Measurements from ENCODE around the gene SMPDL3B.

- TF ChIP-seq POLR2AphosphoS5 (IDR thresholded peaks at IDR 0.05): no peak
- no peak for TF ChIP-seq CTCF (IDR thresholded peaks at IDR 0.05)
- TF ChIP-seq POLR2A (IDR thresholded peaks at IDR 0.05): no peak
Observed at GRCh38 chr1:27956761-27957160, 22.0 kb downstream of the SMPDL3B start.

Measured in prostate gland (tissue), 2 donors.